ENCODE results near the gene PTPRN2. TPM values are rescaled to one million over a fixed set of nuclear protein-coding genes. Genes with fewer than 3 reads are reported as not detected.

The PTPRN2 gene
- total and polyA plus RNA-seq, 8 donors = 4.9 to 136 (median 46.8) TPM

GRCh38 chr7:158327012-158327411 is 260.6 kb downstream of the PTPRN2 start:
- Histone ChIP-seq H3K36me3 (no peaks in the 10 kb centered on the region), H3K4me1 (peaks cover 0 to 11% (median 5%) of the 10 kb centered on the region in 4 donors), H3K27ac (no peak overlapping the region), H3K27me3 (peaks cover 0 to 12% (median 0%) of the 10 kb centered on the region in 3 donors), H3K4me3 (no peak overlapping the region), H3K9me3 (no peaks in the 10 kb centered on the region)
- TF ChIP-seq POLR2A (IDR thresholded peaks at IDR 0.05) (no peak), EP300 (IDR thresholded peaks at IDR 0.05) (no peak), POLR2AphosphoS5 (IDR thresholded peaks at IDR 0.05) (no peak), CTCF (IDR thresholded peaks at IDR 0.05) (no peak)
- 87 to 91% (median 89%) methylated on average over 4 of the region's 4 CpGs for WGBS, 5 donors
- intact Hi-C loops (cut with DNase I; ENCODE audit: low total_unique reads) = no loop called here
- no peak for DNase-seq

DNA sequence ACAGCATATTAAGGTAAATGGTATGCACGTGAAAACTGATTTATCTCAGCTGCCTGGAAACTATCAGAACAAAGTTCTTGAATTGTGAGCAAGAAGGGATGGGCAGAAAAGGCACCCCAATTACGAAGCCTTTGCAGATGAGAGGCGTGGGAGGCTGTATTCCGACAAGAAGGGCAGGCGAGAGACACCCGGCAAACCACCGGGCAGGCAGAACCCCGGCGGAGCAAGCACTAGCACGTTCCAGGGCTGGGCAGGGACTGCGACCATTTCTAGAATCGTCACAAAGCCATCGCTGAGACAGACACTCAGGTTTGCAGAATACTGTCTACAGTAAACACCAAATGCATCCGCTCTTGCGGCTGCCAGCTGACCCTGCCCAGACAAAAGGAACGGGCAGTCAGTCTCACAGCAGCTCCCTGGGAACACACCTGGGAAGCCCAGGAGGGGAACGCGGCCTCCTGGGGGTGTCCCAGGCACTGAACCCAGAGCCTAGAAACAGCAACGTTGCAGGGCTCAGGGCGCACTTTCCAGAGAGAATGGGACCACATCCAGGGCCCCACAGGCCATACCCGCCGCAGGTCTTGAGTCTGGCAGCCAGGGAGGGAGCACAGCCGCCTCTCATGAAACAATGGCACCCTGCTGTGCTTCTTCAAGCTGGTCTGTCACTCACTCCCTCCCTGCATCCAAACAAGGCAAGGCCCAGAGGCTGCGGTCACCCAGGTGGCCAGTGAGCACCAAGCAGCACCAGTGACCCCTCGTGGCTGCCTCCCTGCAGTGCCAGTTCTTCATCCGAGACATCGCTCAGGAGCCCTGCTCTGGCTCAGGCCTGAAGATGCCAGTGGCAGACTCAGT is 261.9 kb downstream of the PTPRN2 start:
- DNase-seq = peak; percentile 64 to 79
- H3K4me1 ChIP-seq = peaks cover 0 to 11% (median 5%) of the 10 kb centered on the region in 4 donors
- no peak overlapping the region for H3K27ac ChIP-seq
- no peaks in the 10 kb centered on the region for H3K9me3 ChIP-seq
- no peak overlapping the region for H3K4me3 ChIP-seq
- intact Hi-C loops (cut with DNase I; ENCODE audit: low total_unique reads) = no loop called here
- 30 to 45% (median 36%) methylated on average over 18 to 27 of the region's 27 CpGs for WGBS, 5 donors
- peaks cover 0 to 12% (median 0%) of the 10 kb centered on the region in 3 donors for H3K27me3 ChIP-seq
- no peaks in the 10 kb centered on the region for H3K36me3 ChIP-seq
- TF ChIP-seq POLR2A (IDR thresholded peaks at IDR 0.05) = no peak
- no peak for TF ChIP-seq POLR2AphosphoS5 (IDR thresholded peaks at IDR 0.05)
- peak in 3 of 7 experiments; percentile 28 to 42 (median 37) for TF ChIP-seq CTCF (IDR thresholded peaks at IDR 0.05)

DNA sequence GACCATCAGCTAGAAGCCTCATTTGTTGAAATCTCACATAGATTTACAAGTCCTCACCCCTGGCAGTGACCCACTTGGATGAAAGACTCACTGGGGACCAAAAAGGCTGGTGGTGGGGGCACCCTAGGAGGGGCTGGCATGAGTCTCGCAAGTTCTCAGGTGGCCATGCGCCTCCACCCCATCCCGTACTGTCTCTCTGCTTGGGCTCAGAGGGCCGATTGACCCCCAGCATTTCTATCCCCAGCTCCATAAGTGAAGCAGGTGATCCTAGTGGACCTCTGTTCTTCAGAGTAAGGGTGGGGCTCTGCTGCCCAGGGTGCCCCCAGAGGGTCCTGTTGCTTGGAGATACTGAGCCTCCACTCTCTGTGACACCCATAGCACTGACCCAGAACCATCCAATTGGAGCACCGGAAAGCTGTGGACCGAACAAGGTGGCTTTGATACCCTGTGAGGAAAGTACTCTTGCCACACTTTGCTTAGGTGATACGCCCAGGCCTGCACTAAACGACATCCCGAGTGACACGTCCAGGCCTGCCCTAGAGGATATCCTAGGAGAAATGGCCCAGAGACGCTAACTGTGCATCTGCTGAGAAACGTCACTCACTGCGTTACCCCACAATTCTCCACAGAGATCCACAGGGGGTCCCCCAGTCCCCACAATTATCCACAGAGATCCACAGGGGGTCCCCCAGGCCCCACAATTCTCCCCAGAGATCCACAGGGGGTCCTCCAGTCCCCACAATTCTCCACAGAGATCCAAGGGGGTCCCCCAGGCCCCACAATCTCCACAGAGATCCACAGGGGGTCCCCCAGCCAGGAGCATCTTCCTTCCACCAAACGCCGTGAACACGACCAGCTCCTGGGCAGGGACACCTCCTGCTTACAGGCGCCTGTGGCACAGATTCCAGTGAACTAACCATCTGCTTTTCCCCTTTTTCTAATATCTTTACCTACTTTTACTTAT is 262.9 kb downstream of the PTPRN2 start:
- intact Hi-C loops (cut with DNase I; ENCODE audit: low total_unique reads) = no loop called here
- Histone ChIP-seq H3K9me3 (no peaks in the 10 kb centered on the region), H3K27ac (no peak overlapping the region), H3K4me3 (no peak overlapping the region), H3K27me3 (peaks cover 0 to 12% (median 0%) of the 10 kb centered on the region in 3 donors), H3K4me1 (peaks cover 0 to 11% (median 5%) of the 10 kb centered on the region in 4 donors), H3K36me3 (no peaks in the 10 kb centered on the region)
- TF ChIP-seq EP300 (IDR thresholded peaks at IDR 0.05) (no peak), POLR2AphosphoS5 (IDR thresholded peaks at IDR 0.05) (no peak), POLR2A (IDR thresholded peaks at IDR 0.05) (no peak), CTCF (IDR thresholded peaks at IDR 0.05) (no peak)
- no peak for DNase-seq
- 83 to 90% (median 85%) methylated on average over 16 to 17 of the region's 17 CpGs for WGBS, 5 donors

DNA sequence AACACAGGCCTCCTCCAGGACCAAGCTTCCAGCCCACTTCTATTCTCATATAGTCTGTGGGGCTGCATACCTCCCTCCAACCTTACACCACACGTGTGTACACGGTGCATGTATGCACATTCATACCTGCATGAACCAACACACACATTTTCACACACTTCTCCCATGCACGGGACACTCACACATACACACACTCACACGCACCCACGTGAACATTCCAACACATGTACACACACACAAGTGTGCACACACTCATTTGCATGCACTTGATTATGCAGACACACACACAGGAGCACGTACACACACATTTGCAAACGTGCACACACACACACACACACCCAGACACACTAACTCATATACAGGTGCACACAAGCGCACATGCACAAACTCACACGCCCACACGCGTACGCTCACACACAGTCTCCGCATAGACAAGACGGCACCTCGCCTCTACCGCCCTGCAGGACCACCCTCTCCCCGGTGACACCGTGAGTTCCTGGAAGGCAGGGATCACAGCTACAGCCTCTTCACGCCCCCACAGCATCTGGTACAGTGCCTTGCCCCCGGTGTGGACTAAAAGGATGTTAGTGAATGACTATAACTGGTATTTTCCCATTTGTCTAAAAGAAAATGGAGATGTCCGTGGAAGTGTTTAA is 263.8 kb downstream of the PTPRN2 start:
- WGBS, 5 donors = 85 to 87% (median 86%) methylated on average over 21 of the region's 21 CpGs
- intact Hi-C loops (cut with DNase I; ENCODE audit: low total_unique reads) = no loop called here
- H3K4me1 ChIP-seq = peaks cover 0 to 11% (median 5%) of the 10 kb centered on the region in 4 donors
- H3K9me3 ChIP-seq = no peaks in the 10 kb centered on the region
- H3K27me3 ChIP-seq = peaks cover 0 to 12% (median 0%) of the 10 kb centered on the region in 3 donors
- no peak overlapping the region for H3K27ac ChIP-seq
- TF ChIP-seq POLR2A (IDR thresholded peaks at IDR 0.05) = no peak
- no peak for TF ChIP-seq EP300 (IDR thresholded peaks at IDR 0.05)
- no peaks in the 10 kb centered on the region for H3K36me3 ChIP-seq
- DNase-seq = no peak
- H3K4me3 ChIP-seq = no peak overlapping the region
